BLaER1 (cell line): Measurements from ENCODE around the gene ARHGAP26.

Source experiments
- H3K27ac ChIP-seq: shearing (Covaris generic); formaldehyde crosslinking; 2 replicates; pipeline ENCODE4 v1.8.1; 2022
- H3K27me3 ChIP-seq: shearing (Covaris generic); formaldehyde crosslinking; 2 replicates; pipeline ENCODE4 v1.8.1; 2022
- H3K36me3 ChIP-seq: shearing (Covaris generic); formaldehyde crosslinking; 2 replicates; pipeline ENCODE4 v1.8.1; 2022
- H3K4me1 ChIP-seq: shearing (Covaris generic); formaldehyde crosslinking; 2 replicates; pipeline ENCODE4 v1.8.1; 2022
- H3K4me2 ChIP-seq: shearing (Covaris generic); formaldehyde crosslinking; 2 replicates; pipeline ENCODE4 v1.8.1; 2022
- H3K4me3 ChIP-seq: shearing (Covaris generic); formaldehyde crosslinking; 2 replicates; pipeline ENCODE4 v1.8.1; 2022
- H3K9ac ChIP-seq: shearing (Covaris generic); formaldehyde crosslinking; 2 replicates; pipeline ENCODE4 v1.8.1; 2022
- H3K9me3 ChIP-seq: shearing (Covaris generic); formaldehyde crosslinking; 2 replicates; pipeline ENCODE4 v1.8.1; 2022
- H4K20me1 ChIP-seq: shearing (Covaris generic); formaldehyde crosslinking; 2 replicates; pipeline ENCODE4 v1.8.1; 2022
- Cebpa-rat ChIP-seq: shearing (Covaris generic); IDR thresholded peaks from 2 replicates; pipeline ENCODE4 v1.8.1; 2022

Gene ARHGAP26

DNA sequence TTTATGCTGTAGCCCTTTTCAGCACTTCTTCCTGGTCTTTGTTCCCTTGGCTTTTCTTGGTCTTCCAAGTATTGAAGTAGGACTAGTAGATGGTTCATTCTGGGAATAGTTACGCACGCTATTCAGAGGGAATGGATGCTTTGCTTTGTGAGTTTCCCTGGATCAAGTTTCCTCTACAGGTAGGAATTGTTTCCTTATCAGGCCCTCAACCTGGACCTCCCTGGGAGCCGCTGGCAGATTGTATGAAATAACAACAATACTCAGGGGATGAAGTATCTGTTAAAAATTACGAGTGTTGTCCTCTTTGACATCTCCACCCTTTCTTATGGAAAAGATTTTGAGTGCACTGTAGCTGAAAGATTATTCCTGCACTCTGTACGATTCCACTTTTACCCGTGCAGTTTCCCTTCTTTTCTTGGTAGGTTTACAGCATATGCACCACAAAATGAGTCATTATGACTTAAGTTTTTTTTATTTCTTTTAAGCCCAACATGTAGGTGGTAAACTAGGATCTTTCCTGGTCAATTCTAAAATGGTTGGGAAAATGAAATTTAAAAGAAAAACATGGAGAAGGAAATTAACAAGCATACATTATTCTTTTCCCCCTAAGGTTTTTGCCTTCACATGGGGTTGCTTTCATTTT is 57.9 kb downstream of the ARHGAP26 start:
- no peak for TF ChIP-seq Cebpa-rat
- H4K20me1 ChIP-seq, result 0 out of 2 replicates have a peak, but pooled peaks cover 15% of the 10 kb centered on the region
- H3K27ac ChIP-seq, result no peak overlapping the region
- no peaks in the 10 kb centered on the region for H3K27me3 ChIP-seq
- no peaks in the 10 kb centered on the region for H3K4me1 ChIP-seq
- H3K9me3 ChIP-seq, result no peaks in the 10 kb centered on the region
- no peak overlapping the region for H3K4me2 ChIP-seq
- H3K9ac ChIP-seq, result no peak overlapping the region
- no peaks in the 10 kb centered on the region for H3K36me3 ChIP-seq
- no peak overlapping the region for H3K4me3 ChIP-seq

DNA sequence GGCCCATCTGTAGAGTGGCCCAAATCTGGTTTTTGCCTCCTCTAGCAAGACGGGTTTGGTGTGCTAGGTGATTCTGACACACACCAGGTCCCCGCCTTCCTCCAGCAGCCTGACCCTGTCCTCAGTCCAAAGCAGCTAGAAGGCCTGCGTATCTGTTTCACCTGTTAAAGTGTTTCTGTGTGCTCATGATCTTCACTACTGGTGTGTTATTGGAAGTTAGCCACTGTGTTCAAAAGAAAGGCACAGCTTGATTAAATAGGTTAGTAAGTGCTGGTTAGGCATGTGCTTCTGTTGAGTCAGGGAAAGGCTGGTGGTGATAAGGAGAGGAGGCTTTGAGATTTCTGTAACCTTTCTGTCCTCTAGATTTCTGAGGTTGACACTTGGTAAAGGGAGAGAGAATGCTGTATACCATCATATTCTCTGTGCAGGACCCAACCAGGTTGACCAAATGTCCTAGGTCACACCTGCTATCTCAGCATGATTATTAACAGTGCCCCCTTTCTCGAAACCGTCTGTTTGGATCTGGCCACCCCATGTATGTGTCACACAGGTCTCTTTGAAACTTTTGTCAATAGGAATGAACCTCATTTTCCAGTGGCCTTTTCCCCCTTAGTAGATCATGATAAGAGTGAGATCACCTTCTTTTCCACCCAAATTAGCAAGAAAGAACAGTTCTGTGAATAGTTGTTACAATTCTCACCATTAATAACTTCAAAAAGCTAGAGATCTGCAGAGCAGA is 58.8 kb downstream of the ARHGAP26 start:
- no peaks in the 10 kb centered on the region for H3K9me3 ChIP-seq
- H3K27ac ChIP-seq, result no peak overlapping the region
- H3K36me3 ChIP-seq, result no peaks in the 10 kb centered on the region
- H3K9ac ChIP-seq, result no peak overlapping the region
- no peak overlapping the region for H3K4me3 ChIP-seq
- TF ChIP-seq Cebpa-rat, result no peak
- H3K27me3 ChIP-seq, result no peaks in the 10 kb centered on the region
- 0 out of 2 replicates have a peak, but pooled peaks cover 15% of the 10 kb centered on the region for H4K20me1 ChIP-seq
- H3K4me2 ChIP-seq, result no peak overlapping the region
- H3K4me1 ChIP-seq, result no peaks in the 10 kb centered on the region

DNA sequence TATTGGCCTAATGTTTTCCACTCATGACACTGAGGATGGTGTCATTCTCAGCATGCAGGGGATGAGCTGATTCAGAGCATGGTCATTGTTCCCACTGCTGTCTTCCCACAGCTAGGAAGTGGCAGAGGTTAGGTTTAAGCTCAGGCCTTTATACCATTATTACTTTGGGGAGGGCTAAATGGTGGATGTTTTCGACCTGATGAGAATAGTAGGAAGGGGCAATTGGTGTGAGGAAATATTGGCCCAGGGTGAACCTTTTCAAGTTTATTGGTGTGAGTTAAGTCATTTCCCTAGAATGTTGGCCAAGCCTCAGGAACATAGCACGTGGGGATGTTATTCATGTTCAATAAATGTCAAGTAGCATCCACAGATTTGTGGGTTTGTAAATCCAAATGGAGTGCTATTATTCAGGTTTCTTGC is 59.6 kb downstream of the ARHGAP26 start:
- no peaks in the 10 kb centered on the region for H3K36me3 ChIP-seq
- no peak overlapping the region for H3K4me2 ChIP-seq
- no peaks in the 10 kb centered on the region for H3K9me3 ChIP-seq
- H3K9ac ChIP-seq, result no peak overlapping the region
- no peaks in the 10 kb centered on the region for H3K27me3 ChIP-seq
- H3K27ac ChIP-seq, result no peak overlapping the region
- 0 out of 2 replicates have a peak, but pooled peaks cover 14% of the 10 kb centered on the region for H4K20me1 ChIP-seq
- no peaks in the 10 kb centered on the region for H3K4me1 ChIP-seq
- H3K4me3 ChIP-seq, result no peak overlapping the region
- no peak for TF ChIP-seq Cebpa-rat

DNA sequence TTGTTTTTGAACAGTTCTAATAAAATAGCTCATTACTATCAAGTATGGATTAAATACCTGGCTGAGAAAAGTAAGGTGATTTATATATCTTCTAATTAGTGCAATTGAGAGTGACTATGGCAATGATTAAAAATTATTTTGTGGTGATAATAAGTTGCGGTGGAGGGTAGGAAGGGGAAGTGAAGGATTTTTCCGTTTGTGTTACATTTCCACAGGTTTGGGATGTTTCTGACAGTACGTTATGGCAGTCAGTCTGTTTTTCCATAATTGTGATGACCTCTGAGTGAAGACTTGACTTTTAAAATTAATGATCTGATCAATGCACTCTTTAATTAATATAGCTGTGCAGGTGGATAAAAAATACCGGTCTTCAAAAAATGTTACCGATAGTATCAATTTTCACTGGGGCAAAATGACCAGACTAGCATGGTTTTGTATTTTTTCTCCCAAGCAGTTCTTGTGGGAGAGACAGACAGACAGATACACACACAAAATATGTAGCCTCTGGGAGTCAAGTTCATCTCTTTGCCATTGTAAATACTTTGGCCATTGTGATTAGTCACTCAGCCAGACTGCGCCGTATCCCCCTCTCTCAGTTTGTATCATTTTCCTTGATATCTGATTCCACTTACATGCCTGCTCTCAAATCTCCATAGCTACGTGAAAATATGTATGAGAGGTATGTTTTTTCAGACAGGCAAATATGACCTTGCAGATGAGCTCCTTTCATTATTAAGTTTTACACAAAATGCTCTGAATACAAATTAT is 60.2 kb downstream of the ARHGAP26 start:
- Histone ChIP-seq H3K9me3 (no peaks in the 10 kb centered on the region), H3K4me1 (no peaks in the 10 kb centered on the region), H3K9ac (no peak overlapping the region), H3K4me3 (no peak overlapping the region), H3K27ac (no peak overlapping the region), H3K27me3 (no peaks in the 10 kb centered on the region), H4K20me1 (0 out of 2 replicates have a peak, but pooled peaks cover 8% of the 10 kb centered on the region), H3K4me2 (no peak overlapping the region), H3K36me3 (no peaks in the 10 kb centered on the region)
- no peak for TF ChIP-seq Cebpa-rat

DNA sequence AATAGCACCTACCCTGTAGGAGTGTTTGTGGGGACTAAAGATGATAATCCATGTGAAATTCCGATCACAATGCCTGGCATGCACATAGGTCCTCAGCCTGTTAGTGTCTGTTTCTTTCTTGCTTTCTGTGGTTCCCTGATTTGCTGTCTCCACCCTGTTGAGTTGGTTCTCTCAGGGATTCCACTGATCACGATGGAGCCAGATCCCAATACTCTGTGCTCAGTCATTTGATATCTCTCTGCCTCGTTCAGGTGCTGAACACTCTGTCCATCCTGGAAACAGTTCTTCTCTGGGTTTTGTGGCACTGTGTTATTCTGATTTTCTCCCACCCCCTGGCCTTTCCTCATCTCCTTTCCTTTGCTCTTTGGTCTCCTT is 60.8 kb downstream of the ARHGAP26 start:
- Histone ChIP-seq H3K4me3 (no peak overlapping the region), H4K20me1 (0 out of 2 replicates have a peak, but pooled peaks cover 7% of the 10 kb centered on the region), H3K4me1 (no peaks in the 10 kb centered on the region), H3K9ac (no peak overlapping the region), H3K27ac (no peak overlapping the region), H3K36me3 (no peaks in the 10 kb centered on the region), H3K27me3 (no peaks in the 10 kb centered on the region), H3K4me2 (no peak overlapping the region), H3K9me3 (no peaks in the 10 kb centered on the region)
- no peak for TF ChIP-seq Cebpa-rat

DNA sequence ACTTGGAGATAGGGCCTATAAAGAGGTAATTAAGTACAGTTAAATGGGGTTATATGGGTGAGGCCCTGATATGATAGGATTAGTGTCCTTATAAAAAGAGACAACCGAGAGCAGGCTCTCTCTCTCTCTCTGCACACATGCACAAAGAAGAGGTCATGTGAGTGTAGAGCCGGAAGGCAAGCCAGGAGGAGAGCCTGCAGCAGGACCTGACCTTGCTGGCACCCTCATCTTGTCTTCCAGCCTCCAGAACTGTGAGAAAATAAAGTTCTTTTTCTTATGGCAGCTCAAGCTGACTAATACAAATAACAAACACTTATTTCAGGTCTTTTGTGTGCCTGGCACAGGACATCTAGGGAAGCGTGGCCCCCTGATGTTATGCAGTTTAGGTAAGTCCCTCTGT is 62.1 kb downstream of the ARHGAP26 start:
- TF ChIP-seq Cebpa-rat, result no peak
- H4K20me1 ChIP-seq, result 0 out of 2 replicates have a peak, but pooled peaks cover 7% of the 10 kb centered on the region
- no peak overlapping the region for H3K4me3 ChIP-seq
- H3K27ac ChIP-seq, result no peak overlapping the region
- H3K4me2 ChIP-seq, result no peak overlapping the region
- no peak overlapping the region for H3K9ac ChIP-seq
- H3K36me3 ChIP-seq, result no peaks in the 10 kb centered on the region
- no peaks in the 10 kb centered on the region for H3K9me3 ChIP-seq
- no peaks in the 10 kb centered on the region for H3K4me1 ChIP-seq
- no peaks in the 10 kb centered on the region for H3K27me3 ChIP-seq

DNA sequence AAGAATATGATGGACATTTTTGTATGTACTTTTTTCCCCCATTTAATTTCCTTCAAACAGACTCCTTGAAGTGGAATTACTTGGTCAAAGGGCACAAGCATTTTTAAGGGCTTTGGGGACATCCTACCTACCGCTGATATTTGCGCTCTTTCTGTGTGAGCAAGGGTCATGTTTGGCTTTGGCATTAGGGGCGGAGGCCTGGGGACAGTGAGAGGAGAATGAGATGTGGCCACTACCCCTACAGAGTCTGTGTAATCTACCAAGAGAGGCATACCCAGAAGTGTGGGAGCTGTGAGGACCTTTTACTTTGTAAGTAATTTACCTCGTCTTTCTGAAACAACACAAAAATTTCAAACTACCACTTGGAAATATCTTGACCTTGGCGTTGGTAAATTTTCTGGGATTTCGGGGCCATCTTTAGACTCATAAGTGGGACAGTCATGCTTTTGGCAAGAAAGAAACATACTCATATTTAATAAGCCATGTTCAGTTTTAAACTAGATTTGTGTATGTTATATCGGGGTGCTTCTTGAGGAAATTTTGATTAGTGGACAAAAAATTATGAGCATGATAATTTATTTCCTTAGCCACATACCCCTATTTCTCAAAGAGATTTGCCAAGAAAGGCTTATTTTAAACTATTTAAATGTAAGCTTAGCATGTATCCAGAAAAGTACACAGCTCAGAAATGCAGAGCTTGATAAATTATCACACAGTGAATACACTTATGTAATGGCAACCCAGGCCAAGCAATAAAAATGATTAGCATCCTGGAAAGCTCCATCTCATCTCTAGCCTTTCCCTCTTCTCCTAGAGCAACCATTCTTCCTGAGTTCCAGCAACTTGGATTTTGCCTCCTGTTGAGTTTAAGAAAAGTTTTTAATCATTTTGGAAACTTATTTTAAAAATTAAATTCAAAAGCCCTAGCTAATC is 63.6 kb downstream of the ARHGAP26 start:
- H3K9me3 ChIP-seq, result no peaks in the 10 kb centered on the region
- no peaks in the 10 kb centered on the region for H3K4me1 ChIP-seq
- 0 out of 2 replicates have a peak, but pooled peaks cover 7% of the 10 kb centered on the region for H4K20me1 ChIP-seq
- no peaks in the 10 kb centered on the region for H3K27me3 ChIP-seq
- no peaks in the 10 kb centered on the region for H3K36me3 ChIP-seq
- no peak for TF ChIP-seq Cebpa-rat
- no peak overlapping the region for H3K4me2 ChIP-seq
- H3K4me3 ChIP-seq, result no peak overlapping the region
- no peak overlapping the region for H3K9ac ChIP-seq
- H3K27ac ChIP-seq, result no peak overlapping the region

DNA sequence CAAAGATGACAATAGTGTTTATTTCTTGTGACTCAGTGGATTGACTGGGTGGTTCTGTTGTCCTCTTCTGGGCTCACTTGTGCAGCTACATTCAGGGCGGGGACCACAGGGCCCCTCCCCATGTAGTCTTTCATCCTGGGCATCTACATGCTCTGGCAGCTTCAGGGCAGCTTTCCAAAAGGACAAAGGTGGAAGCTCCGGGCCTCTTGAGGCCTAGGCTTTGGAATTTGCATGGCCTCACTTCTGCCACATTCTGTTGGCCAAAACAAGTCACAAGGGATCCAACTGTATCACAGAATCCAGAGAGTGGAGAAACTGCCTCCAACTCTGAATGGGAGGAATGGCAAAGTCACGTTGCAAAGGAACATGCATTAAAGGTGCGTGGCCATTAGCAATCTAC is 64.3 kb downstream of the ARHGAP26 start:
- Histone ChIP-seq H3K9ac (no peak overlapping the region), H3K4me3 (no peak overlapping the region), H4K20me1 (0 out of 2 replicates have a peak, but pooled peaks cover 7% of the 10 kb centered on the region), H3K9me3 (no peaks in the 10 kb centered on the region), H3K4me1 (no peaks in the 10 kb centered on the region), H3K36me3 (no peaks in the 10 kb centered on the region), H3K27ac (no peak overlapping the region), H3K4me2 (no peak overlapping the region), H3K27me3 (no peaks in the 10 kb centered on the region)
- TF ChIP-seq Cebpa-rat, result no peak

DNA sequence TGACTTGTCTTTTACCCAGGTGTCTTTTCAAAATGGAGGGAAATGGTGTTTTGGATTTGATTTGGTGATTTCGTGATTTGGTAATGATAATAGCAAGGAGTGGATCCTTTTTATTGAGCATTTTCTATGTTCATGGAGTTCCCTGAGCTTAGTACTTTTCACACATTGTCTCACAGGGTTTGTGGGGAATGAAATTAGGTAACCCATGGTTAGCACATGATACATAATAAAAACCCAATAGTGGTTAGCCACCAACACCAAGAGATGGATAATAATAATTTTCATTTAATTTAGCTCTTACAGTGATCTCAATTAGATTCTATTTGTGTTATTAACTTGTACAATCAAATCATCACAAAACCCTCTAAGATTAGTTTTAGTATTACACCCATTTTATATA is 65.4 kb downstream of the ARHGAP26 start:
- 0 out of 2 replicates have a peak, but pooled peaks cover 6% of the 10 kb centered on the region for H4K20me1 ChIP-seq
- no peak overlapping the region for H3K4me3 ChIP-seq
- H3K27ac ChIP-seq, result no peak overlapping the region
- TF ChIP-seq Cebpa-rat, result no peak
- H3K36me3 ChIP-seq, result no peaks in the 10 kb centered on the region
- H3K4me2 ChIP-seq, result no peak overlapping the region
- no peaks in the 10 kb centered on the region for H3K4me1 ChIP-seq
- no peak overlapping the region for H3K9ac ChIP-seq
- no peaks in the 10 kb centered on the region for H3K9me3 ChIP-seq
- no peaks in the 10 kb centered on the region for H3K27me3 ChIP-seq
